ENCODE results near the gene LINGO1. TPM values are rescaled to one million over a fixed set of nuclear protein-coding genes. Genes with fewer than 3 reads are reported as not detected.

LINGO1 gene
- total and polyA plus RNA-seq, 2 of the 8 experiments (the other 6 are each of a cell fraction or from before 2014, with no cell fraction given) = 57.1 to 114 TPM

GRCh38 chr15:77645602-77646001, 12.9 kb upstream of the LINGO1 start (continued):
- TF ChIP-seq CHD7 (IDR thresholded peaks at IDR 0.05; ENCODE audit: insufficient replicate concordance, low read length) = no peak
- no peak for TF ChIP-seq MAX (IDR thresholded peaks at IDR 0.05)
- TF ChIP-seq HDAC2 (IDR thresholded peaks at IDR 0.05; ENCODE audit: borderline replicate concordance in 1 of 2, low read depth in 2 of 2, low read length in 2 of 2) = no peak
- TF ChIP-seq CHD1 (IDR thresholded peaks at IDR 0.05; ENCODE audit: low read depth, low read length) = no peak
- TF ChIP-seq ATF3 (IDR thresholded peaks at IDR 0.05; ENCODE audit: insufficient read depth, low read depth, low read length) = no peak
- no peak for TF ChIP-seq GTF2F1 (IDR thresholded peaks at IDR 0.05; ENCODE audit: borderline replicate concordance, low read depth, low read length)
- TF ChIP-seq SUZ12 (IDR thresholded peaks at IDR 0.05; ENCODE audit: low read length) = no peak
- TF ChIP-seq KDM4A (IDR thresholded peaks at IDR 0.05; ENCODE audit: low read depth, low read length, severe bottlenecking) = no peak
- no peak for TF ChIP-seq JUND (IDR thresholded peaks at IDR 0.05; ENCODE audit: low read length)

Measured in H1 (cell line).